ENCODE measurements around the gene AMTN. TPM values are rescaled to one million over a fixed set of nuclear protein-coding genes. Genes with fewer than 3 reads are reported as not detected.
A peak's percentile ranks its signal among the peaks of the same experiment; 100 is the strongest.

Gene AMTN
- total RNA-seq, 4 donors from 2014 or later: 0.79 to 1.2 TPM; not detected in 2

- no peak for DNase-seq
- Histone ChIP-seq H3K9me3 (no peaks in the 10 kb centered on the region), H3K4me3 (no peak overlapping the region), H3K4me1 (no peaks in the 10 kb centered on the region), H3K27ac (no peak overlapping the region), H3K36me3 (no peaks in the 10 kb centered on the region), H3K27me3 (peaks cover 0 to 10% (median 0%) of the 10 kb centered on the region in 4 donors)
- WGBS, 2 donors: 43% methylated on average over 4 of the region's 4 CpGs
- intact Hi-C loops (cut with DNase I): no loop called here
- TF ChIP-seq POLR2A (IDR thresholded peaks at IDR 0.05): no peak
- TF ChIP-seq CTCF (IDR thresholded peaks at IDR 0.05): no peak
Observed at GRCh38 chr4:70504733-70505132, 13.6 kb upstream of the AMTN start.

GRCh38 chr4:70505151-70505748 is 13.1 kb upstream of the AMTN start:
- Histone ChIP-seq H3K36me3 (no peaks in the 10 kb centered on the region), H3K9me3 (no peaks in the 10 kb centered on the region), H3K4me1 (no peaks in the 10 kb centered on the region), H3K27ac (no peak overlapping the region), H3K4me3 (no peak overlapping the region), H3K27me3 (peaks cover 0 to 10% (median 0%) of the 10 kb centered on the region in 4 donors)
- no peak for DNase-seq
- WGBS, 2 donors: 2 to 5% methylated on average over 7 of the region's 7 CpGs
- intact Hi-C loops (cut with DNase I): no loop called here
- no peak for TF ChIP-seq POLR2A (IDR thresholded peaks at IDR 0.05)
- peak; percentile 58 to 85 (median 78) for TF ChIP-seq CTCF (IDR thresholded peaks at IDR 0.05)

GRCh38 chr4:70508801-70509200 is 9.6 kb upstream of the AMTN start:
- Histone ChIP-seq H3K9me3 (no peaks in the 10 kb centered on the region), H3K27me3 (peaks cover 0 to 10% (median 0%) of the 10 kb centered on the region in 4 donors), H3K36me3 (no peaks in the 10 kb centered on the region), H3K27ac (no peak overlapping the region), H3K4me3 (no peak overlapping the region), H3K4me1 (no peaks in the 10 kb centered on the region)
- 43 to 74% methylated on average over 1 of the region's 1 CpG for WGBS, 2 donors
- no peak for DNase-seq
- intact Hi-C loops (cut with DNase I): no loop called here
- TF ChIP-seq CTCF (IDR thresholded peaks at IDR 0.05): no peak
- TF ChIP-seq POLR2A (IDR thresholded peaks at IDR 0.05): no peak

GRCh38 chr4:70511365-70511764 is 7.0 kb upstream of the AMTN start:
- no peak for DNase-seq
- Histone ChIP-seq H3K27me3 (peaks cover 0 to 7% (median 0%) of the 10 kb centered on the region in 4 donors), H3K4me1 (no peaks in the 10 kb centered on the region), H3K27ac (no peak overlapping the region), H3K4me3 (no peak overlapping the region), H3K36me3 (no peaks in the 10 kb centered on the region), H3K9me3 (no peaks in the 10 kb centered on the region)
- intact Hi-C loops (cut with DNase I): no loop called here
- TF ChIP-seq POLR2A (IDR thresholded peaks at IDR 0.05) (no peak), CTCF (IDR thresholded peaks at IDR 0.05) (no peak)
- 75 to 79% methylated on average over 3 of the region's 3 CpGs for WGBS, 2 donors

GRCh38 chr4:70515367-70516250 is 2.8 kb upstream of the AMTN start:
- Histone ChIP-seq H3K36me3 (no peaks in the 10 kb centered on the region), H3K27me3 (no peaks in the 10 kb centered on the region), H3K4me1 (no peaks in the 10 kb centered on the region), H3K27ac (no peak overlapping the region), H3K4me3 (no peak overlapping the region), H3K9me3 (no peaks in the 10 kb centered on the region)
- 22 to 50% methylated on average over 4 of the region's 4 CpGs for WGBS, 2 donors
- intact Hi-C loops (cut with DNase I): no loop called here
- TF ChIP-seq POLR2A (IDR thresholded peaks at IDR 0.05) (no peak), CTCF (IDR thresholded peaks at IDR 0.05) (no peak)
- DNase-seq: no peak
